H1 (cell line): ENCODE measurements around the gene SNRNP200. TPM values are rescaled to one million over a fixed set of nuclear protein-coding genes. Genes with fewer than 3 reads are reported as not detected.

Experiments used
- USF2 ChIP-seq: IDR thresholded peaks from 2 replicates; pipeline ENCODE4 v1.6.1; 2011; ENCODE audit warnings: low read length, improper control_type of control experiment
- polyA plus RNA-seq, 7 experiments: library from polyadenylated mRNA; depleted of rRNA in 3 of 7; stranded (reverse) in 5 of 7; unstranded in 2 of 7; fragments of >200 nt in 5 of 7; fragments of 200-250 nt in 2 of 7; gene quantifications; 1 replicate in 5 of 7; 2 replicates in 1 of 7; 4 replicates in 1 of 7; pipeline versions ENCODE4 v1.2.1 to v1.2.3, GENCODE V29; 2011 to 2013; ENCODE audit warnings: missing spikeins in 2 of 7, mixed read lengths in 2 of 7
- total RNA-seq: library from RNA; stranded (reverse); fragmentation: NEBNext Ultra II Directional; extraction: Animal tissue kit (Norgen Biotek cat#: 25700); gene quantifications from 2 replicates; pipeline ENCODE4 v1.2.1, GENCODE V29; 2021

The SNRNP200 gene
- total and polyA plus RNA-seq, 2 of the 8 experiments (the other 6 are each of a cell fraction or from before 2014, with no cell fraction given): 190 to 289 TPM

DNA sequence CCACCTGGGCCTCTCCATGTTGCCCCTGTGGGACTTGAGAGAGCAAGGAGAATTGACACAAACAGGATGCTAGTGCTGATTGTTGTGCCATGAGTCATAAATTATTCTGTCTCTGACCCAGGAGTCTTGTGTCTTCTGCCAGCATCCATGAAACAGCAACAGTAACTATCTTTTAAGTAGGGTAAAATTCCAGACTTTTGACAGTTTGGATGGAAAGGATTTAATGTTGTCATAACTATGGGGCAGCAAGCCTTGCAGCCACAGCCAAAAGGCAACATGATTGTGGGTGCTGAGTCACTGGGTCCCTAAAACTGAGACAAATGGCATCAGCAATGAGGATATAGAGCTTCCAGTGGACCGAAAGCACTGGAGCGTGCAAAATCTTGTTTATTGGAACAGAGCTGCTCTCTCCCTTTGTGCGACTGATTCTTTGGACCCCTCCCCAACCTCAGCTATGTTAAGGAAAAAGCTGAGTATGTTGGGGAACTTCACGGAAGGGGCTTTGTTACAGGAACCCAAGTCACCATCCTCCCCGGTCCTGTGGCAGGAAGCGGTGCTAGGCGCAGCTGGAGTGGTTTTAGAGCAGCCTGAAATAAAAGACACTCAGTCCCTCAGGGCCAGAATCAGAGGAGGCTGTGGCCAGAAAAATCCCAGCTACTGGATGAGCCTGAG is 10.2 kb upstream of the SNRNP200 start (continued):
- no peak for TF ChIP-seq USF2
